ENCODE results near the gene SLC22A1.

Gene SLC22A1

DNA sequence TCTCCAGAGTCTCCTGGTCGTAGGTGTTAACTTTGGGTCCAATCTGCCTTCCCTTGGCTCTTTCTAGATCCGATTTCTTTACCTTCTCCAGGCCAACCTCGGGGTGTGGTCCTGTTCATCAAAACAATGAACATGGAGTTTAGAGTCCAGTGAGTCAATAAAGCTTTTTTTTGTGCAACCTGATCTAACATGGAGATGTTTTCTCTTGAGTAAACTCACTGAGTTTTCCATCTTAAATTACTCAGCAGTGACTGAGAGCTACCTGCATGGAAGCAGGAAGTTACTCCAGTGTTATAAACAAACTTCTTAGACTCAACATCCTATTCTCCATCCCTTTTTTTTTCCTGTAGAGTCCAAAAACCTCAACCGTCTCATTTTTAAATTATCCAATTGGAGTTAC lies 14.9 kb upstream of the SLC22A1 start:
- H3K27me3 ChIP-seq (ENCODE audit: insufficient read depth, low read depth), result no peaks in the 10 kb centered on the region
- H2AFZ ChIP-seq (ENCODE audit: low read depth), result no peak overlapping the region
- no peaks in the 10 kb centered on the region for H3K79me2 ChIP-seq (ENCODE audit: insufficient read depth, low read depth)
- no peaks in the 10 kb centered on the region for H3K36me3 ChIP-seq (ENCODE audit: insufficient read depth)
- no peak overlapping the region for H3K4me2 ChIP-seq
- H3K4me3 ChIP-seq (IDR thresholded peaks at IDR 0.05; ENCODE audit: insufficient read depth, low read depth, low read length), result no peak overlapping the region
- no peak overlapping the region for H3K27ac ChIP-seq
- H3K4me1 ChIP-seq (ENCODE audit: low read depth, poor library complexity, severe bottlenecking), result no peaks in the 10 kb centered on the region
- no peaks in the 10 kb centered on the region for H4K20me1 ChIP-seq (ENCODE audit: insufficient read depth)
- H3K9ac ChIP-seq, result no peak overlapping the region
- TF ChIP-seq, protein P1, sequence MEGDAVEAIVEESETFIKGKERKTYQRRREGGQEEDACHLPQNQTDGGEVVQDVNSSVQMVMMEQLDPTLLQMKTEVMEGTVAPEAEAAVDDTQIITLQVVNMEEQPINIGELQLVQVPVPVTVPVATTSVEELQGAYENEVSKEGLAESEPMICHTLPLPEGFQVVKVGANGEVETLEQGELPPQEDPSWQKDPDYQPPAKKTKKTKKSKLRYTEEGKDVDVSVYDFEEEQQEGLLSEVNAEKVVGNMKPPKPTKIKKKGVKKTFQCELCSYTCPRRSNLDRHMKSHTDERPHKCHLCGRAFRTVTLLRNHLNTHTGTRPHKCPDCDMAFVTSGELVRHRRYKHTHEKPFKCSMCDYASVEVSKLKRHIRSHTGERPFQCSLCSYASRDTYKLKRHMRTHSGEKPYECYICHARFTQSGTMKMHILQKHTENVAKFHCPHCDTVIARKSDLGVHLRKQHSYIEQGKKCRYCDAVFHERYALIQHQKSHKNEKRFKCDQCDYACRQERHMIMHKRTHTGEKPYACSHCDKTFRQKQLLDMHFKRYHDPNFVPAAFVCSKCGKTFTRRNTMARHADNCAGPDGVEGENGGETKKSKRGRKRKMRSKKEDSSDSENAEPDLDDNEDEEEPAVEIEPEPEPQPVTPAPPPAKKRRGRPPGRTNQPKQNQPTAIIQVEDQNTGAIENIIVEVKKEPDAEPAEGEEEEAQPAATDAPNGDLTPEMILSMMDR (conservative IDR thresholded peaks at IDR 0.05; ENCODE audit: low read depth, low read length), result no peak

DNA sequence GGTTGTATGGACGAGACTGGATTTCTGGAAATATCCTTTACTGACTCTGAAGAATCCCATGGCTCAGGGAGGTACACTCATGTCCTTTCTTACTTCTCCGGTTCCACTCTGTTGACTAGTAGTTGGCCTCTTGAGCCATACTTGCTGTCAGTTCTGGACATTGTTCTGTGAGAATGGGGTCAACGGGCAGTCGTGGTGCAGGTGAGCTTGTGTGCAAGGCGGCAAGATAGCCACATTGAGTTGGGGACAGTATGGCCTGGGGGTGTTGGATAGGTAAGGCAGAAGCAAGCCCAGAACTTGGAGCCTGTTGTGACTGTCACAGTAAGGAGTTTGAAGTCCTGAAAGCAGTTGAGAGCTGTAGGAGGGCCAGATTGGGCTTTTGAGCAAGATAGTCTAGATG lies 13.5 kb upstream of the SLC22A1 start:
- no peak overlapping the region for H2AFZ ChIP-seq (ENCODE audit: low read depth)
- H3K4me2 ChIP-seq, result no peak overlapping the region
- H3K27ac ChIP-seq, result no peak overlapping the region
- H3K36me3 ChIP-seq (ENCODE audit: insufficient read depth), result no peaks in the 10 kb centered on the region
- H4K20me1 ChIP-seq (ENCODE audit: insufficient read depth), result no peaks in the 10 kb centered on the region
- TF ChIP-seq, protein P1 (conservative IDR thresholded peaks at IDR 0.05; ENCODE audit: low read depth, low read length), result no peak
- H3K9ac ChIP-seq, result no peak overlapping the region
- H3K4me3 ChIP-seq (IDR thresholded peaks at IDR 0.05; ENCODE audit: insufficient read depth, low read depth, low read length), result no peak overlapping the region
- H3K79me2 ChIP-seq (ENCODE audit: insufficient read depth, low read depth), result no peaks in the 10 kb centered on the region
- H3K4me1 ChIP-seq (ENCODE audit: low read depth, poor library complexity, severe bottlenecking), result no peaks in the 10 kb centered on the region
- no peaks in the 10 kb centered on the region for H3K27me3 ChIP-seq (ENCODE audit: insufficient read depth, low read depth)

DNA sequence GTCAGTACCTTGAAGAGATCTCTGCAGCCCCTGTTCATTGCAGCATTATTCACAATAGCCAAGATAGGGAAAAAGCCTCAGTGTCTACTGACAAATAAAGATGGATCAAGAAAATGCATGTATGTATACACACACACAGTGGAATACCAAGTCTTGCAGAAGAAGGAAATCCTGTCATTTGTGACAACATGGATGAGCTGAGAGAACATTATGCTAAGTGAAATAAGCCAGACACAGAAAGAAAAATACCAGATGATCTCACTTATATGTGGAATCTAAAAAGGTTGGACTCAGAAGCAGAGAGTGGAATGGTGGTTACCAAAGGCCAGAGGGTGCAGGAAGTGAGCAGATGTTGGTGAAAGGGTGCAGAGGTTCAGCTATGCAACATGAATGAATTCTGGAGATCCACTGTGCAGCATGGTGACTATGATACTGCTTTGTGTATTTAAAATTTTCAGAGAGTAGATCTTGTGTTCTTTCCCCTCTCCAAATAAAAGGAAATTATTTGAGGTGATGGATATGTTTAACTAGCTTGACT lies 11.0 kb upstream of the SLC22A1 start:
- no peaks in the 10 kb centered on the region for H3K27me3 ChIP-seq (ENCODE audit: insufficient read depth, low read depth)
- H3K4me3 ChIP-seq (IDR thresholded peaks at IDR 0.05; ENCODE audit: insufficient read depth, low read depth, low read length), result no peak overlapping the region
- no peak overlapping the region for H2AFZ ChIP-seq (ENCODE audit: low read depth)

DNA sequence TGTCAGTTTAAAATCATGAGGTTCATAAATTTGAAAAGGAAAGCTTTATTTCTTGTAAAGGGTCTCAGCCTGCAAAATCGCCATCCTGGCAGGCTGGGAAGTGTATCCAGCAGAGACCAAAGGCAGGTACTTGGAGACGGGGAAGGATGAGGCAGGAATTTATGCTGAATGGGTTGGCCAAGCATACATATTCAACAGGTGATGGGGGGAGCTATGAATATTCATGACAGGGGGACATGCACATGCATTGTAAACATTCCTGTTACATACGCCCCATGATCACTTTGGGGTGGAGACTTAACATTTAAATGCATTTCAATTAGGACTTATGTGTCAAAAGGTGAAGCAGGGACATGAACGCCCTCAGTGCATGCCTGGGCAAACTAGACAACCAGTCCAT lies 9.8 kb upstream of the SLC22A1 start:
- H4K20me1 ChIP-seq (ENCODE audit: insufficient read depth), result no peaks in the 10 kb centered on the region
- no peak overlapping the region for H3K9ac ChIP-seq
- TF ChIP-seq, protein P1 (conservative IDR thresholded peaks at IDR 0.05; ENCODE audit: low read depth, low read length), result no peak
- no peak overlapping the region for H3K4me3 ChIP-seq (IDR thresholded peaks at IDR 0.05; ENCODE audit: insufficient read depth, low read depth, low read length)
- no peaks in the 10 kb centered on the region for H3K4me1 ChIP-seq (ENCODE audit: low read depth, poor library complexity, severe bottlenecking)
- no peak overlapping the region for H2AFZ ChIP-seq (ENCODE audit: low read depth)
- no peak overlapping the region for H3K27ac ChIP-seq
- H3K79me2 ChIP-seq (ENCODE audit: insufficient read depth, low read depth), result no peaks in the 10 kb centered on the region
- H3K27me3 ChIP-seq (ENCODE audit: insufficient read depth, low read depth), result no peaks in the 10 kb centered on the region
- no peak overlapping the region for H3K4me2 ChIP-seq
- H3K36me3 ChIP-seq (ENCODE audit: insufficient read depth), result no peaks in the 10 kb centered on the region

More for the DNA sequence above, 11.0 kb upstream of the SLC22A1 start:
- TF ChIP-seq, protein P1 (conservative IDR thresholded peaks at IDR 0.05; ENCODE audit: low read depth, low read length), result no peak
- Histone ChIP-seq H3K9ac (no peak overlapping the region), H4K20me1 (ENCODE audit: insufficient read depth) (no peaks in the 10 kb centered on the region), H3K27ac (no peak overlapping the region), H3K79me2 (ENCODE audit: insufficient read depth, low read depth) (no peaks in the 10 kb centered on the region), H3K36me3 (ENCODE audit: insufficient read depth) (no peaks in the 10 kb centered on the region), H3K4me2 (no peak overlapping the region), H3K4me1 (ENCODE audit: low read depth, poor library complexity, severe bottlenecking) (no peaks in the 10 kb centered on the region)
